Panc1 (cell line): Measurements from ENCODE around the gene CBX3. TPM values are rescaled to one million over a fixed set of nuclear protein-coding genes. Genes with fewer than 3 reads are reported as not detected.
"Not testable (repeated sequence)": the region's sequence is repeated elsewhere in the genome, so short reads cannot be mapped to it uniquely, and the experiment has no call there.

Experiments
- ATAC-seq: fragments of 200-7000 bp; cut with Tn5 transposase; 2 replicates; pipeline ENCODE4 v1.9.1; 2020; ENCODE audit warnings: mild to moderate bottlenecking, moderate library complexity
- BruUV-seq: library from RNA; stranded (reverse); fragments of 400-500 nt; replicated peaks from 2 replicates; lab custom pipeline; 2021; lab: Mats Ljungman, UMichigan
- CTCF ChIA-PET: fragments of 300-600 bp; sonication (Branson Sonifier 250); formaldehyde crosslinking; loops from one replicate; lab custom pipeline; 2022; ENCODE audit warnings: antibody characterized with exemption; lab: Charles Lee
- POLR2A ChIA-PET: fragments of 300-600 bp; sonication (Branson Sonifier 250); formaldehyde crosslinking; loops from one replicate; lab custom pipeline; 2022; ENCODE audit warnings: antibody characterized with exemption; lab: Charles Lee
- DNase-seq: peaks from one replicate; pipeline ENCODE4 v3.0.0-alpha.2; 2010; ENCODE audit warnings: low read depth, low spot score
- H3K27ac ChIP-seq: 2 replicates; pipeline ENCODE4 v1.5.1; 2011; ENCODE audit warnings: mild to moderate bottlenecking, low read length, inconsistent platforms
- H3K27me3 ChIP-seq: fragments of 200-500 bp; sonication (Bioruptor generic); 2 replicates; pipeline ENCODE4 v1.6.0; 2014; ENCODE audit warnings: low read length, inconsistent platforms; ENCODE audit not compliant: control insufficient read depth, insufficient read depth
- H3K36me3 ChIP-seq: fragments of 200-500 bp; sonication (Bioruptor generic); 2 replicates; pipeline ENCODE4 v1.5.1; 2014; ENCODE audit warnings: inconsistent platforms, mild to moderate bottlenecking, low read length, moderate library complexity; ENCODE audit not compliant: control insufficient read depth, insufficient read depth
- H3K4me1 ChIP-seq: 2 replicates; pipeline ENCODE4 v1.5.1; 2011; ENCODE audit warnings: inconsistent platforms, mild to moderate bottlenecking, low read length, moderate library complexity; ENCODE audit not compliant: control insufficient read depth, insufficient read depth
- H3K4me3 ChIP-seq, 2 experiments: 2 replicates each; pipeline ENCODE4 v1.5.1; 2011 to 2012; ENCODE audit warnings: low read depth in 2 of 2, low read length in 2 of 2, mild to moderate bottlenecking in 2 of 2, inconsistent platforms in 1 of 2, moderate library complexity in 1 of 2
- H3K9me3 ChIP-seq: fragments of 200-500 bp; sonication (Bioruptor generic); 2 replicates; pipeline ENCODE4 v1.5.1; 2014; ENCODE audit warnings: low read depth, mild to moderate bottlenecking, inconsistent platforms, low read length, moderate library complexity; ENCODE audit not compliant: control insufficient read depth, insufficient read depth
- POLR2AphosphoS5 ChIP-seq: IDR thresholded peaks from 2 replicates; pipeline ENCODE4 v1.6.1; 2012; ENCODE audit warnings: mild to moderate bottlenecking, low read depth, low read length, moderate library complexity
- SIN3A ChIP-seq: IDR thresholded peaks from 2 replicates; pipeline ENCODE4 v1.6.1; 2012; ENCODE audit warnings: low read depth, mild to moderate bottlenecking, low read length, moderate library complexity, borderline replicate concordance; ENCODE audit not compliant: insufficient read depth
- TCF7L2 ChIP-seq: IDR thresholded peaks from 2 replicates; pipeline ENCODE4 v1.6.1; 2011; ENCODE audit warnings: mild to moderate bottlenecking, low read depth, low read length, inconsistent platforms
- in situ Hi-C: cut with HindIII; loops from 2 replicates; pipeline ENCODE4 v1.10.0; 2016; ENCODE audit warnings: low sequenced_read_pairs, low pct_unique_long_range_greater_than_20kb
- intact Hi-C: fragments of 100-400 bp; cut with micrococcal nuclease; formaldehyde crosslinking; loops from one replicate; pipeline ENCODE4 v1.10.0; 2022; ENCODE audit not compliant: unreplicated experiment
- total RNA-seq: library from RNA; stranded (reverse); gene quantifications from one replicate; pipeline ENCODE4 v1.2.1, GENCODE V29; 2021; ENCODE audit not compliant: unreplicated experiment
- TF ChIP-seq, protein P1 (sequence below), 2 experiments: IDR thresholded peaks; 2 replicates each; pipeline ENCODE4 v1.6.1; 2011 to 2012; ENCODE audit warnings: low read depth in 2 of 2, control low read depth in 1 of 2, low read length in 1 of 2, mild to moderate bottlenecking in 1 of 2, moderate library complexity in 1 of 2; ENCODE audit not compliant: insufficient read depth in 1 of 2
- TF ChIP-seq, protein P2 (sequence below): fragments of 450-650 bp; IDR thresholded peaks from 2 replicates; pipeline ENCODE4 v1.5.1; 2017; ENCODE audit warnings: mild to moderate bottlenecking

The CBX3 gene
- total RNA-seq, 1 experiment from 2014 or later: 308 TPM

GRCh38 chr7:26171601-26172000 lies 29.9 kb upstream of the CBX3 start:
- H3K4me1 ChIP-seq: peaks cover 11% of the 10 kb centered on the region
- TSS peak; percentile 19 for BruUV-seq
- H3K36me3 ChIP-seq: no peaks in the 10 kb centered on the region
- no peaks in the 10 kb centered on the region for H3K27me3 ChIP-seq
- ATAC-seq (no peak), DNase-seq (no peak)
- H3K9me3 ChIP-seq: no peaks in the 10 kb centered on the region
- H3K4me3 ChIP-seq: no peak overlapping the region
- H3K27ac ChIP-seq: no peak overlapping the region
- POLR2A ChIA-PET: no interaction called here
- TF ChIP-seq SIN3A (no peak), POLR2AphosphoS5 (no peak), TCF7L2 (no peak)
- TF ChIP-seq, protein P1, sequence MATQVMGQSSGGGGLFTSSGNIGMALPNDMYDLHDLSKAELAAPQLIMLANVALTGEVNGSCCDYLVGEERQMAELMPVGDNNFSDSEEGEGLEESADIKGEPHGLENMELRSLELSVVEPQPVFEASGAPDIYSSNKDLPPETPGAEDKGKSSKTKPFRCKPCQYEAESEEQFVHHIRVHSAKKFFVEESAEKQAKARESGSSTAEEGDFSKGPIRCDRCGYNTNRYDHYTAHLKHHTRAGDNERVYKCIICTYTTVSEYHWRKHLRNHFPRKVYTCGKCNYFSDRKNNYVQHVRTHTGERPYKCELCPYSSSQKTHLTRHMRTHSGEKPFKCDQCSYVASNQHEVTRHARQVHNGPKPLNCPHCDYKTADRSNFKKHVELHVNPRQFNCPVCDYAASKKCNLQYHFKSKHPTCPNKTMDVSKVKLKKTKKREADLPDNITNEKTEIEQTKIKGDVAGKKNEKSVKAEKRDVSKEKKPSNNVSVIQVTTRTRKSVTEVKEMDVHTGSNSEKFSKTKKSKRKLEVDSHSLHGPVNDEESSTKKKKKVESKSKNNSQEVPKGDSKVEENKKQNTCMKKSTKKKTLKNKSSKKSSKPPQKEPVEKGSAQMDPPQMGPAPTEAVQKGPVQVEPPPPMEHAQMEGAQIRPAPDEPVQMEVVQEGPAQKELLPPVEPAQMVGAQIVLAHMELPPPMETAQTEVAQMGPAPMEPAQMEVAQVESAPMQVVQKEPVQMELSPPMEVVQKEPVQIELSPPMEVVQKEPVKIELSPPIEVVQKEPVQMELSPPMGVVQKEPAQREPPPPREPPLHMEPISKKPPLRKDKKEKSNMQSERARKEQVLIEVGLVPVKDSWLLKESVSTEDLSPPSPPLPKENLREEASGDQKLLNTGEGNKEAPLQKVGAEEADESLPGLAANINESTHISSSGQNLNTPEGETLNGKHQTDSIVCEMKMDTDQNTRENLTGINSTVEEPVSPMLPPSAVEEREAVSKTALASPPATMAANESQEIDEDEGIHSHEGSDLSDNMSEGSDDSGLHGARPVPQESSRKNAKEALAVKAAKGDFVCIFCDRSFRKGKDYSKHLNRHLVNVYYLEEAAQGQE (IDR thresholded peaks at IDR 0.05; ENCODE audit: insufficient read depth in 1 of 2, low read depth in 2 of 2, low read length in 1 of 2): no peak
- TF ChIP-seq, protein P2, sequence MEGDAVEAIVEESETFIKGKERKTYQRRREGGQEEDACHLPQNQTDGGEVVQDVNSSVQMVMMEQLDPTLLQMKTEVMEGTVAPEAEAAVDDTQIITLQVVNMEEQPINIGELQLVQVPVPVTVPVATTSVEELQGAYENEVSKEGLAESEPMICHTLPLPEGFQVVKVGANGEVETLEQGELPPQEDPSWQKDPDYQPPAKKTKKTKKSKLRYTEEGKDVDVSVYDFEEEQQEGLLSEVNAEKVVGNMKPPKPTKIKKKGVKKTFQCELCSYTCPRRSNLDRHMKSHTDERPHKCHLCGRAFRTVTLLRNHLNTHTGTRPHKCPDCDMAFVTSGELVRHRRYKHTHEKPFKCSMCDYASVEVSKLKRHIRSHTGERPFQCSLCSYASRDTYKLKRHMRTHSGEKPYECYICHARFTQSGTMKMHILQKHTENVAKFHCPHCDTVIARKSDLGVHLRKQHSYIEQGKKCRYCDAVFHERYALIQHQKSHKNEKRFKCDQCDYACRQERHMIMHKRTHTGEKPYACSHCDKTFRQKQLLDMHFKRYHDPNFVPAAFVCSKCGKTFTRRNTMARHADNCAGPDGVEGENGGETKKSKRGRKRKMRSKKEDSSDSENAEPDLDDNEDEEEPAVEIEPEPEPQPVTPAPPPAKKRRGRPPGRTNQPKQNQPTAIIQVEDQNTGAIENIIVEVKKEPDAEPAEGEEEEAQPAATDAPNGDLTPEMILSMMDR: no peak
- CTCF ChIA-PET: interaction anchor here (0.7 kb wide), 1 partner anchor 192 kb away, joined by 4 read pairs; no protein-coding TSS in a partner anchor
- intact Hi-C loops: no loop called here
- in situ Hi-C loops: no loop called here

GRCh38 chr7:26172048-26172447 lies 29.5 kb upstream of the CBX3 start:
- Histone ChIP-seq H3K36me3 (no peaks in the 10 kb centered on the region), H3K4me1 (peaks cover 7% of the 10 kb centered on the region), H3K27me3 (no peaks in the 10 kb centered on the region), H3K27ac (no peak overlapping the region), H3K9me3 (no peaks in the 10 kb centered on the region), H3K4me3 (no peak overlapping the region)
- in situ Hi-C loops (no loop called here), intact Hi-C loops (no loop called here)
- ChIA-PET POLR2A (no interaction called here), CTCF (interaction anchor here (0.7 kb wide), 1 partner anchor 192 kb away, joined by 4 read pairs; no protein-coding TSS in a partner anchor)
- ATAC-seq (no peak), DNase-seq (no peak)
- TF ChIP-seq TCF7L2 (no peak), SIN3A (no peak), POLR2AphosphoS5 (no peak)
- TF ChIP-seq, protein P2: no peak
- TF ChIP-seq, protein P1 (IDR thresholded peaks at IDR 0.05; ENCODE audit: insufficient read depth in 1 of 2, low read depth in 2 of 2, low read length in 1 of 2): no peak
- BruUV-seq: no TSS peak

GRCh38 chr7:26175903-26176302 lies 25.6 kb upstream of the CBX3 start:
- DNase-seq, in situ Hi-C loops, H3K9me3 ChIP-seq, H3K27ac ChIP-seq, BruUV-seq, H3K36me3 ChIP-seq, ATAC-seq, H3K4me3 ChIP-seq, intact Hi-C loops, CTCF ChIA-PET, H3K27me3 ChIP-seq: not testable (repeated sequence)
- peaks cover 11% of the 10 kb centered on the region for H3K4me1 ChIP-seq
- POLR2A ChIA-PET: interaction anchor here (0.6 kb wide), 1 partner anchor 188 kb away, joined by 3 read pairs; no protein-coding TSS in a partner anchor
